ENCODE results near the gene STUB1.

- no peak for TF ChIP-seq CTCF (IDR thresholded peaks at IDR 0.05; ENCODE audit: control extremely low read depth in 1 of 3, insufficient read depth in 1 of 3, low read depth in 1 of 3, low read length in 3 of 3)
- TF ChIP-seq EZH2 (IDR thresholded peaks at IDR 0.05; ENCODE audit: low read depth, low read length, severe bottlenecking), result peak; percentile 28
- no peak for TF ChIP-seq USF2 (IDR thresholded peaks at IDR 0.05; ENCODE audit: low read length)
- no peak for TF ChIP-seq NRF1 (IDR thresholded peaks at IDR 0.05; ENCODE audit: low read depth, low read length)
- TF ChIP-seq POLR2AphosphoS5 (IDR thresholded peaks at IDR 0.05; ENCODE audit: low read depth, low read length), result no peak
- no peak for TF ChIP-seq TBP (IDR thresholded peaks at IDR 0.05; ENCODE audit: low read depth, low read length)
These were observed 14.7 kb downstream of the STUB1 start for GRCh38 chr16:694863-695354.
